ENCODE measurements around the gene GALNT9.

The GALNT9 gene

GRCh38 chr12:132210223-132211055, 119.0 kb downstream of the GALNT9 start:
- DNase-seq = no peak

- DNase-seq = no peak
These were observed 119.7 kb downstream of the GALNT9 start for GRCh38 chr12:132209619-132210222.

DNA sequence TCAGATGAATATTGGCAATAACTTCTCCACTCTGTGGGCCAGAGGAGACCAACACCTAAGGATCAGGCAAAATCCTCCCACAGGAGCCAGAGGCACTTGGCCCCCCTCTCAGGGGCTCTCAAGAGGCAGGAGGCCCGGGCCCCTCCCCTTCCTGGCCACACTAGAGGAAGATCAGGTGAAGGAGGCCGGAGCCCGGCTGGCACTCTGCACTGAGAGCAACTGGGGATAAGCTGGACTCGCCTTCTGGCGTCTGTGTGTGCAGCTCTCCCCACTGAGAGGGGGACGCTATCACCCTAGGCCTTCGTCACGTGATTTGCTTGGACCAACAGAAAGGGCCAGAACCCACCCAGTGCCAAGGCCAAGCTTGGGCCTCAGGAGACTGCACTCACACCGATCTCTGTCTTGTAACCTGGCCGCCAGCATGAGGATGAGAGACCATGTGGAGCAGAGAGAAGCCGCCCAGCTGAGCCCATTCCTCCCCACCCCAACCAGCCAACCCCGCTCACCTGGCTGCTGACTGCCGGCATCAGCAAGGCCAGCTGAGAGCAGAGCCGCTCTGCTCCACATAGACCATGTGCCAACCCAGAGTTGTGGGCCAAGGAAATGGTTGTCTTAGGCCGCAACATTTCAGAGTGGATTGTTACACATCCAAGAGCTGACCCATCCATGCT, 121.1 kb downstream of the GALNT9 start:
- DNase-seq = no peak

- no peak for DNase-seq
These were observed 122.2 kb downstream of the GALNT9 start for GRCh38 chr12:132207083-132207775.

DNA sequence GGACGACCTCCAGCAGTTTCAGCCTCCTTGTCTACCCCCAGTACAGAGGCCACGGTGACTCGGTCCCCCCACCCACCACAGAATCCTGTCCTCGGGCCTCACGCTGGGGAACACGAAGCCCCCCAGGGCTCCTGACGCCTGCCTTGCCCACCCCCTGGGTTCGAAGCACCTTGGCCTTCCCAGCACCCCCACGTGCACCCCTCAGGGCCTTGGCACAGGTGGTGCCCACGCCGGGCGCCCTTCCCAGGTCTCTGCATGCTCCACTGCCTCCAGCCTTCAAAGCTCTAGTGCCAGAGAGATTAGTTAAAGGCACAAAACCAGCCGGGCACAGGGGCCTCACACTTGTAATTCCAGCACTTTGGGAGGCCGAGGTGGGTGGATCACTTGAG, 123.3 kb downstream of the GALNT9 start:
- no peak for DNase-seq

GRCh38 chr12:132205271-132206045, 123.9 kb downstream of the GALNT9 start:
- no peak for DNase-seq

DNA sequence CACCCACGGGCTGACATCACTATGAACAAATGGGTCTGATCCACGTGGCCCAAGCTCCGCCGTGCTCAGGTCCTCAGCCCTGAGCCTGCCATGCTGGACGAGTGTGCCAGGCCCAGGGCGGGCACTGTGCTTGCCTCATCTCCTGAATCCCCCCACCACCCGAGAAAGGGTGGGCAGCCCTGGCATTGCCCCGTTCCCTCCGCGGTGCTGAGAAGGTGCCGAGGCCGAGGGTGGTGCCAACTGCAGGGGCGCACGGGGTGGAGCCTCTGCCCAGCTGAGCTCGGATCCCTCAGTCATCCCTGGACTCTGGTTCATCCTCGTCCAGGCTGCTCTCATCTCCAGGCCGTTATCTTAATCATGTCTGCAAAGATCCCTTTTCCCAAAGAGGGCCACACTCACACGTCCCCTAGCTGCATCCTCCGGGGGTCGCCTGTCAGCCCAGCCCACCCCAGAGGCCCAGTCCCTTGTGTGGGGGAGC, 124.6 kb downstream of the GALNT9 start:
- DNase-seq = no peak

- DNase-seq = no peak
These were observed 125.2 kb downstream of the GALNT9 start for GRCh38 chr12:132204063-132204792.

DNA sequence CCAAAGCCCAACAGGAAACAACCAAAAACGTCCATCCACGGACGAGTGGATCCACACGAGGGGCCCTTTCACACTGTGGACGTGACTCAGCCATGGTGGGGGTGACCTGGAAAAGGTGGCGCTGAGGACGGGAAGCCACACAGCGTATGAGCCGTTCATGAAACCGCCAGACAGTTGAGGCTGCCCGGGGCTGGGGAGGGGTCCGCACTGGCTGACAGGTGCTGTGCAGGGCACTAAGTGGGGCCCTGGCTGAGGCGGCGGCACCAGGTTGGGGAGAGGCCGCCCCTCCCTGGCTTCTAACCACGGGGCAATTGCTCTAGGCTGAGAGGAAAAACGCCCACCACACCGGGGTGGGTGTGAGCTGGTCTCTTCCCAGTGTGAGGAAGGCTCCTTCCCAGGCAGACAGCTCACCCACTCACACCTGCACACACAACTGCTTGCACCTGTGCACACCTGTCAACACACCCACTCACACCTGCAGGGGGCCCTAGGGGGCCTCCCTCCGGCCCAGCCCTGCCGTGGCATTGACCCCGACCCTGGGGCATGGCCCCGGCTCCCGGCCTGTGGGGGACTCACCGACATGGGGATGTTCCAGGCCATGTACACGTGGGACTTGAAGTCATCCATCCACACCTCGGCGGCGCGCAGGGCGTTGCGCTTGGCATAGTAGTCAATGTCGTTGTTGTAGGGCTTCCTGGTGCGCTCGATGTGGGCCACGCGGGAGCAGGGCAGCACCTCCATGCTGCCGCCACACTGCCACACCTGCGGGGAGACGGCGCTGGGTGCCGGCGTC, 126.3 kb downstream of the GALNT9 start:
- no peak for DNase-seq

- DNase-seq = no peak
These were observed 127.8 kb downstream of the GALNT9 start for GRCh38 chr12:132201391-132202120.

- no peak for DNase-seq
These were observed 128.6 kb downstream of the GALNT9 start for GRCh38 chr12:132200800-132201199.

GRCh38 chr12:132199526-132200319, 129.7 kb downstream of the GALNT9 start:
- no peak for DNase-seq

GRCh38 chr12:132199101-132199500, 130.3 kb downstream of the GALNT9 start:
- no peak for DNase-seq

GRCh38 chr12:132197581-132198354, 131.6 kb downstream of the GALNT9 start:
- no peak for DNase-seq

DNA sequence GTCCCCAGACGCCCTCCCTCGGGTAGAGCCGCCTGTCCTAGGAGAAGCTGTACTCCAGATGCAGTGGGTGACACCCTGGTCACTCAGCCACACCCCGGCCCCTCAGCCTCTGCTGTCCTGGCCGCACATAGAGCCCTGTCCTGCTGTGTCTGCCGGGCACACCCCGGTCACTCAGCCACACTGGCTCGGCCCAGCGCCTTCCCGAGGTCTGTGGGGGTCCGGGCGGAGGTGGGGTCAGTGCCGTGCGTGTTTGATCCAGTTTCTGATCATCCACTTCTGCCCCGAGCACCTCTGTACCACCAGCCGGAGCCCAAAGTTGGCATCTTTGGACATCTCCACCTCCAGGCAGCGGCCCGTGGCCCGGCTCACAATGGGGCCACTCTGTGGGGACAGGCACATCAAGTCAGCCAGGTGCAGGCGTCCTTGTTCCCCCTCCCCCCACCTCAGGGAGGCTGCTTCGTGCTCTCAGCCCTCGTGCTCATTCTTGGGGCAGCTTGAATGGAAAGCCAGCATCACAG, 132.5 kb downstream of the GALNT9 start:
- DNase-seq = no peak

DNA sequence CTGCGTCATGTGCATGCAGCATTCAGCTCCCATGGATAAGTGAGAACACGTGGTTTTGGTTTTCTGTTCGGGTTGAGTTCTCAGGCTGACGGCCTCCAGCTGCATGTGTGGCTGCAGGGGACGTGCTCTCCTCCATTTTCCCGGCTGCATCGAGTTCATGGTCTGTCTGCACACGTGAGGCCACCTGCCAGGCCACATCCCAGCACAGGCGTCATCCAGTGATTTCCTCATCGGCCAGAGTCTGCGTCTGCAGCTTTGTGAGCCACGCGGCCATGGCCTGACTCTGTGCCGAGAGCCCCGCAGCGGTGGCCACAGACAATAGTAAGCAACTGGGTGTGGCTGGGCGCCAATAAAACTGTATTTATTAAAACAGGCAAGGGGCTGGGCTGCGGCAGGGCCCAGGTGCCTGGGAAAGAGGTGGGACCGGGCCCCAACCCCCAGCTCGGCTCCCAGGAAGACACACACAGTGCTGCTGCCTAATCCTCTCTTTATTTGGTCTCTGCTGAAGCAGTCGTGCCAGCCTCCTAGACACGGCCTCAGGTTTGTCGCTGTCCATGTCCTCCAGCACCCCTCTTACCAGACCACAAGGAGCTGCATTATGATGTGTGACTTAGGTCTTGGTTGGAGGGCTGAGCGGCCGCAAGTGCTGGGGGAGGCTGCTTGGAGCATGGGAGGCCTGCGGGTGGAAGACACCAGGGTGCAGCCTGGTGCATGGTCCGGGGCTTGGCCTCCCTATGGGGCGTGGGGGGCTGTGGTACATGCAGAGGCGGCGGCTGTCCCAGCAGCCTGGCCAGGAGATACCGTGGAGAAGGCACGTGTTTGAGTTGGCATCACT, 133.1 kb downstream of the GALNT9 start:
- DNase-seq = peak; percentile 78

DNA sequence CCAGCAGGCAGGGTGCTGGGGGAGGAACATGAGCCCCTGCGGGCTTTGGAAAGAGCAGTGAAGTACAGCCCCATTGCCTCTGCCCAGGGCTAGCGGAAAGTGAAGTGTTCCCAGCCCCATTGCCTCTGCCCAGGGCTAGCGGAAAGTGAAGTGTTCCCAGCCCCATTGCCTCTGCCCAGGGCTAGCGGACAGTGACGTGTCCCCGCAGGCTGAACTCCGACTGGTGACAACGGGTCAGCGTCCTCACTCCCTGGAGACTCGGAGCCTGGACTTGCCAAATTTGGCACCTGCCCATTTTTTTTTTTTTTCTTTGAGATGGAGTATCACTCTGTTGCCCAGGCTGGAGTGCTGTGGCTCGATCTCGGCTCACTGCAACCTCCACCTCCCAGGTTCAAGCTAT, 134.1 kb downstream of the GALNT9 start:
- DNase-seq = peak; percentile 23
